HepG2 (cell line): ENCODE data around the gene ARHGAP12. TPM values are rescaled to one million over a fixed set of nuclear protein-coding genes. Genes with fewer than 3 reads are reported as not detected.

Experiments used
- ARID4A ChIP-seq: sonication (generic); formaldehyde crosslinking; IDR thresholded peaks from 2 replicates; pipeline ENCODE4 v1.5.0; 2020; ENCODE audit warnings: mild to moderate bottlenecking, missing genetic modification reagents, borderline replicate concordance
- FOXC1 ChIP-seq: sonication (generic); formaldehyde crosslinking; IDR thresholded peaks from 2 replicates; pipeline ENCODE4 v1.8.0; 2022; ENCODE audit warnings: mild to moderate bottlenecking, missing genetic modification reagents, borderline replicate concordance
- GMEB2 ChIP-seq: IDR thresholded peaks from 2 replicates; pipeline ENCODE4 v1.6.1; 2016; ENCODE audit warnings: missing biosample characterization, missing genetic modification reagents, low read depth
- MEF2D ChIP-seq: sonication (generic); formaldehyde crosslinking; IDR thresholded peaks from 2 replicates; pipeline ENCODE4 v1.5.1; 2020; ENCODE audit warnings: mild to moderate bottlenecking, missing genetic modification reagents
- NR2C2 ChIP-seq: sonication (generic); formaldehyde crosslinking; IDR thresholded peaks from 2 replicates; pipeline ENCODE4 v1.4.0; 2020; ENCODE audit warnings: missing genetic modification reagents, mild to moderate bottlenecking, moderate library complexity, borderline replicate concordance
- PRPF4 ChIP-seq: fragments of 200-400 bp; formaldehyde crosslinking; IDR thresholded peaks from 2 replicates; pipeline ENCODE4 v1.6.1; 2016; ENCODE audit warnings: low read length, low read depth; ENCODE audit not compliant: poor library complexity, severe bottlenecking
- SRSF1 ChIP-seq: fragments of 200-400 bp; formaldehyde crosslinking; optimal IDR thresholded peaks from 2 replicates; pipeline ENCODE3; 2017; ENCODE audit warnings: mild to moderate bottlenecking, low read depth, low read length, moderate library complexity
- SSRP1 ChIP-seq: IDR thresholded peaks from 2 replicates; pipeline ENCODE4 v1.6.1; 2016; ENCODE audit warnings: control low read depth
- TMF1 ChIP-seq: sonication (generic); formaldehyde crosslinking; IDR thresholded peaks from 2 replicates; pipeline ENCODE4 v1.8.1; 2022; ENCODE audit warnings: low read depth, missing genetic modification reagents
- U2AF2 ChIP-seq: fragments of 200-400 bp; formaldehyde crosslinking; IDR thresholded peaks from 2 replicates; pipeline ENCODE4 v1.6.1; 2017; ENCODE audit warnings: low read depth, mild to moderate bottlenecking, low read length
- YEATS4 ChIP-seq: sonication (generic); formaldehyde crosslinking; IDR thresholded peaks from 2 replicates; pipeline ENCODE4 v1.4.0; 2020; ENCODE audit warnings: missing genetic modification reagents, borderline replicate concordance
- ZMAT3 ChIP-seq: sonication (generic); formaldehyde crosslinking; conservative IDR thresholded peaks from 2 replicates; pipeline ENCODE4 v1.7.0; 2021; ENCODE audit warnings: missing genetic modification reagents
- ZNF276 ChIP-seq: sonication (generic); formaldehyde crosslinking; IDR thresholded peaks from 2 replicates; pipeline ENCODE4 v1.4.0; 2020; ENCODE audit warnings: mild to moderate bottlenecking, low read depth, missing genetic modification reagents
- ZNF337 ChIP-seq: sonication (generic); formaldehyde crosslinking; IDR thresholded peaks from 2 replicates; pipeline ENCODE4 v1.5.1; 2020; ENCODE audit warnings: missing genetic modification reagents, low read depth, mild to moderate bottlenecking, borderline replicate concordance
- ZNF431 ChIP-seq: sonication (generic); formaldehyde crosslinking; IDR thresholded peaks from 2 replicates; pipeline ENCODE4 v1.9.0; 2022; ENCODE audit warnings: missing genetic modification reagents, low read depth, mild to moderate bottlenecking, borderline replicate concordance
- ZNF704 ChIP-seq: sonication (generic); formaldehyde crosslinking; IDR thresholded peaks from 2 replicates; pipeline ENCODE4 v1.8.1; 2023; ENCODE audit warnings: mild to moderate bottlenecking, inconsistent platforms, moderate library complexity, missing genetic modification reagents, borderline replicate concordance
- ZNF775 ChIP-seq: sonication (generic); formaldehyde crosslinking; IDR thresholded peaks from 2 replicates; pipeline ENCODE4 v1.4.0; 2020; ENCODE audit warnings: missing genetic modification reagents, mild to moderate bottlenecking, moderate library complexity, borderline replicate concordance
- polyA plus RNA-seq, 8 experiments: library from polyadenylated mRNA; depleted of rRNA in 3 of 8; stranded (reverse) in 7 of 8; unstranded in 1 of 8; fragments of >200 nt; fragmentation: Illumina TruSeq in 4 of 8; extraction: Trizol in 4 of 8; gene quantifications; 2 replicates each; pipeline versions ENCODE4 v1.2.1 to v1.2.3, GENCODE V29; 2011 to 2016; ENCODE audit warnings: low read depth in 4 of 8, missing spikeins in 1 of 8, mixed read lengths in 1 of 8; ENCODE audit not compliant: insufficient read depth in 1 of 8
- total RNA-seq, 5 experiments: library from RNA; depleted of rRNA; stranded (reverse); fragments of >200 nt; fragmentation: Illumina TruSeq; extraction: Trizol; gene quantifications; 2 replicates each; pipeline ENCODE4 v1.2.3, GENCODE V29; 2016; ENCODE audit warnings: low read depth in 1 of 5

The ARHGAP12 gene
- total and polyA plus RNA-seq, 2 of the 13 experiments (the other 11 are each of a cell fraction or from before 2014, with no cell fraction given): 25.0 to 54.6 TPM

GRCh38 chr10:31928549-31929260 is at the start of gene ARHGAP12 (continued):
- TF ChIP-seq ZNF704 (CRISPR knock-in tag) (no peak), ZNF337 (CRISPR knock-in tag) (no peak), ZNF431 (CRISPR knock-in tag) (no peak; the same call in 1 of the 2 replicates), FOXC1 (CRISPR knock-in tag) (peak; percentile 32; the same call in 1 of the 2 replicates), SRSF1 (peak; percentile 54), TMF1 (peak; percentile 21; the same call in 1 of the 2 replicates), ARID4A (CRISPR knock-in tag) (no peak; the same call in none of the 2 replicates), U2AF2 (no peak), SSRP1 (no peak), MEF2D (CRISPR knock-in tag) (no peak), NR2C2 (CRISPR knock-in tag) (peak; percentile 29; the same call in 1 of the 2 replicates), PRPF4 (no peak), ZNF775 (CRISPR knock-in tag) (no peak), GMEB2 (CRISPR knock-in tag) (0 out of 2 replicates have a peak, but pooled peaks have one; percentile 30), ZNF276 (CRISPR knock-in tag) (peak; percentile 25; the same call in 1 of the 2 replicates), ZMAT3 (CRISPR knock-in tag) (peak; percentile 68), YEATS4 (CRISPR knock-in tag) (peak; percentile 70; the same call in 1 of the 2 replicates)
